Thyroid gland (tissue), 4 donors: Measurements from ENCODE around the gene CDHR2. TPM values are rescaled to one million over a fixed set of nuclear protein-coding genes. Genes with fewer than 3 reads are reported as not detected.

Experiments used
- DNase-seq, 2 donors: peaks; one replicate each; pipeline ENCODE4 v3.0.0-alpha.2; 2019
- H3K27ac ChIP-seq, 3 donors: fragments of 200-600 bp; sonication (generic); 1 replicate in 2 of 3; 2 replicates in 1 of 3; pipeline ENCODE4 v1.5.1; 2016 to 2019; ENCODE audit warnings: mild to moderate bottlenecking in 1 of 3, moderate library complexity in 1 of 3
- H3K27me3 ChIP-seq: fragments of 200-600 bp; sonication (generic); one replicate; pipeline ENCODE4 v1.5.1; 2019
- H3K36me3 ChIP-seq, 2 donors: fragments of 200-600 bp; sonication (generic); one replicate each; pipeline ENCODE4 v1.5.1; 2016 to 2019
- H3K4me1 ChIP-seq, 2 donors: fragments of 200-600 bp; sonication (generic); one replicate each; pipeline ENCODE4 v1.5.1; 2017 to 2019
- H3K4me3 ChIP-seq, 3 donors: fragments of 200-600 bp; sonication (generic); replicated peaks in 1 of 3; 1 replicate in 2 of 3; 2 replicates in 1 of 3; pipeline ENCODE4 v1.5.1; 2016; ENCODE audit warnings: mild to moderate bottlenecking in 1 of 3
- H3K9me3 ChIP-seq: fragments of 200-600 bp; sonication (generic); one replicate; pipeline ENCODE4 v1.5.1; 2017
- CTCF ChIP-seq, 6 experiments: fragments of 200-600 bp in 3 of 6; fragments of 450-650 bp in 3 of 6; sonication (generic) in 3 of 6; IDR thresholded peaks; one replicate each; pipeline ENCODE4 v1.5.1; 2016 to 2019; ENCODE audit warnings: antibody characterized with exemption in 6 of 6, mild to moderate bottlenecking in 2 of 6, inconsistent platforms in 1 of 6, moderate library complexity in 1 of 6
- POLR2A ChIP-seq, 2 donors: fragments of 450-650 bp; IDR thresholded peaks; one replicate each; pipeline ENCODE4 v1.6.1; 2017; ENCODE audit warnings: antibody characterized with exemption in 2 of 2, mild to moderate bottlenecking in 2 of 2, moderate library complexity in 1 of 2
- WGBS, 2 donors: methylation state at CpG; one replicate each; pipeline ENCODE4 v1.1.5; 2017; 5-methylcytosine and 5-hydroxymethylcytosine counted together
- intact Hi-C: fragments of 100-400 bp; cut with DNase I; formaldehyde crosslinking; loops from one replicate; pipeline ENCODE4 v1.15.1; 2023
- total RNA-seq, 4 donors: library from RNA; depleted of rRNA; stranded (reverse); fragments of >200 nt; gene quantifications; one replicate each; pipeline ENCODE4 v1.2.3, GENCODE V29; 2016

Gene CDHR2
- total RNA-seq, 4 donors from 2014 or later: 0.11 TPM; not detected in 3

GRCh38 chr5:176575488-176576422 lies 26.6 kb downstream of the CDHR2 start:
- intact Hi-C loops: loop anchor here (5.0 kb wide), 1 partner anchor 158 kb away; the partner anchor contains the start of gene CLTB

GRCh38 chr5:176577312-176578176 lies 28.4 kb downstream of the CDHR2 start:
- intact Hi-C loops: loop anchor here (5.0 kb wide), 1 partner anchor 160 kb away; the partner anchor contains the start of gene CLTB
- WGBS, 2 donors: 81 to 87% methylated on average over 24 to 31 of the region's 36 CpGs
- DNase-seq: no peak

More at GRCh38 chr5:176575488-176576422, 26.6 kb downstream of the CDHR2 start:
- Histone ChIP-seq H3K4me3 (no peak overlapping the region), H3K27ac (no peak overlapping the region), H3K36me3 (no peaks in the 10 kb centered on the region), H3K27me3 (no peaks in the 10 kb centered on the region), H3K4me1 (no peaks in the 10 kb centered on the region), H3K9me3 (no peaks in the 10 kb centered on the region)
- TF ChIP-seq CTCF (IDR thresholded peaks at IDR 0.05) (no peak), POLR2A (IDR thresholded peaks at IDR 0.05) (no peak)
- WGBS, 2 donors: 84 to 88% methylated on average over 27 to 28 of the region's 37 CpGs
- DNase-seq: no peak

GRCh38 chr5:176578391-176578808 lies 29.3 kb downstream of the CDHR2 start:
- TF ChIP-seq CTCF (IDR thresholded peaks at IDR 0.05) (peak; percentile 28 to 75 (median 58)), POLR2A (IDR thresholded peaks at IDR 0.05) (no peak)
- intact Hi-C loops: loop anchor here (5.0 kb wide), 1 partner anchor 161 kb away; the partner anchor contains the start of gene CLTB
- H3K36me3 ChIP-seq: no peaks in the 10 kb centered on the region
- no peak overlapping the region for H3K27ac ChIP-seq
- H3K4me3 ChIP-seq: no peak overlapping the region
- peak; percentile 77 to 78 for DNase-seq
- no peaks in the 10 kb centered on the region for H3K9me3 ChIP-seq
- 17 to 37% methylated on average over 5 to 10 of the region's 15 CpGs for WGBS, 2 donors
- H3K4me1 ChIP-seq: no peaks in the 10 kb centered on the region
- no peaks in the 10 kb centered on the region for H3K27me3 ChIP-seq

More at GRCh38 chr5:176577312-176578176, 28.4 kb downstream of the CDHR2 start:
- TF ChIP-seq POLR2A (IDR thresholded peaks at IDR 0.05) (no peak), CTCF (IDR thresholded peaks at IDR 0.05) (no peak)
- no peaks in the 10 kb centered on the region for H3K36me3 ChIP-seq
- H3K27me3 ChIP-seq: no peaks in the 10 kb centered on the region
- no peaks in the 10 kb centered on the region for H3K4me1 ChIP-seq
- no peak overlapping the region for H3K4me3 ChIP-seq
- H3K9me3 ChIP-seq: no peaks in the 10 kb centered on the region
- H3K27ac ChIP-seq: no peak overlapping the region

GRCh38 chr5:176579323-176579722 lies 30.2 kb downstream of the CDHR2 start:
- Histone ChIP-seq H3K4me1 (no peaks in the 10 kb centered on the region), H3K9me3 (no peaks in the 10 kb centered on the region), H3K36me3 (no peaks in the 10 kb centered on the region), H3K4me3 (no peak overlapping the region), H3K27me3 (no peaks in the 10 kb centered on the region), H3K27ac (no peak overlapping the region)
- TF ChIP-seq POLR2A (IDR thresholded peaks at IDR 0.05) (no peak), CTCF (IDR thresholded peaks at IDR 0.05) (no peak)
- intact Hi-C loops: loop anchor here (5.0 kb wide), 1 partner anchor 162 kb away; the partner anchor contains the start of gene CLTB
- WGBS, 2 donors: 57 to 68% methylated on average over 4 of the region's 4 CpGs
- no peak for DNase-seq
